Amygdala (tissue), 56 donors: ENCODE data around the gene CD1E.
"Not testable (repeated sequence)": the region's sequence is repeated elsewhere in the genome, so short reads cannot be mapped to it uniquely, and the experiment has no call there.

Source experiments
- DNase-seq, 56 donors: peaks; one replicate each; lab custom pipeline; 2025; lab: John Stamatoyannopoulos, UW

Gene CD1E

DNA sequence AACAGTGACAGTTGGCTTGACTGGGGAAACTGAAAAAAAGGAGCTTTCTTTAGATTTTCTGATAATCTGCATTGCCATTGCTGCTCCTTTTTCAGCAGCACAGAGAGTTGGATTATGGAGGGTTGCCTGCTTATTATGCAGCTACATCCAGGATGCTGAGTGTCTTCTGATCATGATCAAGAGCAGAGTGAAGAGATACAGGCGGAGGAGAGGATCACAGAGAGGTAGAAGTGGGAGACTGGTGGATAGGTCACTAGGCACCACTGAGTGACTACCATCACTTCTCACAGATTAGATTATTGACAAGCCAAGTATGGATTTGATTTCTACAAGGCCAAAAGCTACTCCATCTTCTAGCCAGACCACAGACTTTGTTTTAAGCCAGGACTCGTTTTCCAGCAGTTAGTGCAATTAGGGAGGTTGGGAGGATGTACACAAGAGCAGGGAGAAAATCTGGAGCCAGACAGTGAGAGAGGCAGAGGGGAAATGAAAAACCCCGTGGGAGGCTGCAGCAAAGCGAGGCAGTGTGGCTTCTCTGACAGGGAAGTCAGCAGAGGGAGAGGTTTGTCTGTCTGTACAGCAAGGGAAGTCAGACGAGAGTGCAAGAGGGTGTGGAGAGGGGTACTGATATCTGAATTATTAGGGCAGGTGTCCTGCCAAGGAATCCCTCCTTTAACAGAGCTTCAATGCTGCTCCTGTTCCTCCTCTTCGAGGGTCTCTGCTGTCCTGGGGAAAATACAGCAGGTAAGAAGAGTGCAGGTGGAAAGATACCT is at the start of gene CD1E:
CD1E (plus strand) TSS at position 592 of the 773 bp plus-strand sequence; CDS start at position 687, 95 bp downstream.
- no peak for DNase-seq

- DNase-seq = no peak
These were observed 43.1 kb upstream of the CD1E start for GRCh38 chr1:158310623-158311022.

DNA sequence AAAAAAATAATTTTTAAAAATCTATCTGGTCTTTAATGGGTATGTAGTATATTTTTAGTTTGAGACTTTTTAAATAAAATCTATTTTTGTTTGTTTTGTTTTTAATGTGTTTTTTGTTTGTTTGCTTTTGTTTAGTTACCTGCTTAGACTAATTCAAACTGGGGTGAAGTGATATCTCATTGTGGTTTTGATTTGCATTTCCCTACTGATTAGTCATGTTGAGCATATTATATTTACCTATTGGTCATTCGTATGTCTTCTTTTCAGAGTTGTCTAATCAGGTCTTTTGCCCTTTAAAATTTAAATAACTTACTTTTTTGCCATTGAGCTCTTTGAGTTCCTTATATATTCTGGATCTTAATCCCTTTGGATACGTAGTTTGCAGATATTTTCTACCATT is 42.6 kb upstream of the CD1E start:
- DNase-seq = no peak

GRCh38 chr1:158323866-158324265 is 29.8 kb upstream of the CD1E start:
- DNase-seq = no peak

DNA sequence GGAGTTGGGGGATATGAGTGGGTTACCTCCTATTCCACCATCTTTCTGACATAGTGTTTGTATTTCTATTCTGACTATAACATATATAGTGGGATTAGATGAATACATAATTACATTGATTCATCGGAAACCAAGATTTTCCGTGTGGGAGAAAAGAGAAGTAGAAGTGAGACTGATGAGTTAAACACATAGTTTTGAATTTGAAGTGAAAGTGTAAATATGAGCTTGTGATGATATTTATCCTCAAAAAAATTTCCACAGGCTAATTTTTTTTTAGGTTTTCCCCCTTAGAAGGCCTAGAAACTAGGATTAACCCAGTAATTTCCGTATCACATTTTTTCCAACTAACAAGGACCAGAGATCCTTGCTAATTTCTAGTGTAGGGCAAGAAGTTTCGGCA is 29.3 kb upstream of the CD1E start:
- no peak for DNase-seq

DNA sequence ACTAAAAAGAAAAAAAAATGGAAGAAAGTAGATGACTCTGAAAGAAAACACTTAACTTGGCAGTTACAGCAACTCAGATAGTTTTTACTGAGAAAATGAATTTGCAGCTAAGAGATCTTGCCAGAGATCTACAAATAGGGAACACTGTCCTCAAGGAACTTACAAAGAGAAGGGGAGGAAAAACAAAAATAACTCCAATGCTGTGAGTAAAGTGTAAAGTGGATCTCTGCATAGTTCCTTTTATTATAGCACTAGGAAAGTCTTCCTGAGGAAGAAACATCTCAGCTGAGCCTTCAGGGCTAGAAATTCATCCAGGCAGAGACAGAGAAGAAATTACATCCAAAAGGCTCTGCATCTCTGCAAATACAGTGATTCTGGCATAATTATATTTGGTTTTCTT is 26.2 kb upstream of the CD1E start:
- DNase-seq = no peak

DNA sequence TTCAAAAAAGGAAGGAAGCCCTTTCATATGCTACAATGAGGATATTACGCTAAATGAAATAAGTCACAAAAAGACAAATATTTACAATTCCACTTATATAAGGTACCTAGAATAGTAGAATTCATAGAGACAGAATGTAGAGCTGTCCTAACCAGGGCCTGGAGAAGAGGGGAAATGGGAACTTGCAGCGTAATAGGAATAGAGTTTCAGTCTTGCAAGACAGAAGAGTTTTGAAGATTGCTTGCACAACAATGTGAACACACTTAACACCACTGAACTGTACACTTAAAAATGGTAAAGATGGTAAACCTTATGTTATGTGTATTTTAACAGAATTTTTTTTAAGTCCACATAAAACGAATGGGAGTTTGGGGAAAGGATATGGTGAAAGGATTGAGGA is 25.3 kb upstream of the CD1E start:
- DNase-seq = no peak

DNA sequence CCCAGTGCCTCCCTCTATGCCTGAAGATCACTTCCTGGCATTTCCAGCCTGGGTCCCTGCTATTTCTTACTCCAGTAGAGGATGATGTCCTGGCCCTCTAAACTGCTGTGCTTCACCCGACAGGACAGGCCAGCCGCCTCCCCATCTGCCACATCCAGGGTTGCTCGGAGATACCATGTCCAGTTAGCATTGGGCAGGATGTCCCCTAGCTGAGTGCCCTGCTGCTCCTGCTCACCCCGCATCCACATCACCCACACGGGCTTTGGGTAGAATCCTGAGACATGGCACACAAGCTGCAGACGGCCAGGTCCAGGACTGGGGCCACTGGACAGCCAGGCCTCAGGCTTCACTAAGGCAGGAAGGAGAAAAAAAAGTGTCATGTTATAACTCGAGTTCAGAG is 24.4 kb upstream of the CD1E start:
- no peak for DNase-seq

DNA sequence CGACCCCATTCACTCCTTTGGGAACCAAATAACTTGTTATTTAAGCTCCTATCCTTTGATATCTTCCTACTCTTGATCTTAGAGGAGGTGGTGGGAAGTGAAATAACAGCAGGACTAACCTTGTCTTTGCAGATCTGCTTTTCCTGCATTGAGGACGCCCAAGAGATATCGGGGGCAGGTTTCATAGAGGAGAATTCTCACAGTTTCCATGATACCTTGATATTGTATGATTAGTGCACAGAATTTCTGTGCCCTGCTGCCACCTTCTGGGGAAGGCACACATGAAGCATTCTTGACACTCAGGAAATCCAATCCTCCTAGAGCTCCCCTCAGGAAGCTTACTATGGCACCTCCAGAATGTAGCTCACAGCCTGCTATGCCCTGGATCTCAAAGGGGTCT is 24.0 kb upstream of the CD1E start:
- DNase-seq = no peak

DNA sequence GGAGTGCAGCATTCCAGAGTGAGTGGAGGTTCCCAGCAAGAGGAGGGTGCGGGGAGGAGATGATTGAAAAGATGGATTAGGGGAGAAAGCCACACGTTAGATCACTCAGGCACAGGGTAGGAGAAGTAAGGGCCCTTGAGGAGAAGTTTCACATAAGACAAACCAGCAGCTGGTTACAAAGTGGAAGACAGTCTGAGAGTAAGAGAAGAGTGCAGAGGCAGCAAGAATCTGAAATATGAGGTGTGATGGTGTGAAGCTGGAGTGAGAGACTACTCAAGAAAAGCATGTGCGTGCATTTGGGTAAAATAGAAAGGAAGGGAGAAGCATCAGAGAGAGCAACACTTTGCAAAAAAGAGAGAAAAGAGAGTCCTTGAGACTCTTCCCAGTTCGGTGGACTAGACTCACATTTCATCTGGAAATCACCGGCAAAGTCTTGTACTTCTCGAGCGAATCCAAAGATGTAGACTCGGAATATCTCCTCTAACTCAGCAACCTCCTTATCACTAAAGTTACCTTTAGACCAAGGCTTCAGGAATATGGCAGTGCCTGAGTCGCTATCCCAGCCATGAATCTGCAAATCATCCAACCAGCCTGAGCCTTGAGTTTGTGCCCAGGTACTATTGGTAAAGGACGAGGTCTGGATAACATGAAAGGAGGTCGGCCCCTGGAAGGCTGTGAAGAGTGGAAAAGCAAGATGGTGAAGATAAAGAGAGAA is 23.1 kb upstream of the CD1E start:
- DNase-seq = no peak

DNA sequence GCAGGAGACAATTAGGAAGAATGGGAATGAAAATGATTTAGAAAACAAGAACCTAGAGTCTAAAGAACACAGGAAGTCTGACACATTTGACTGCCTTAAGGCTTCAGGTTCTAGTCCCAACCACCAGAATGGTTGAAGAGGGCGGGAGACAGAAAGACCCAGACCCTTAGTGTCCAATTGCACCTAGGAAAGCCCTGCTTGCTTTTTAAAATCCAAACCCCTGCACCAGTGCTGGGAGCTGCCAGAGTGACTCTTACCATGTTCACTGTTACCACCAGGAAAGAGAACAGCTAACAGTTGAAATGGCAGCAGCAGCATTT is 22.6 kb upstream of the CD1E start:
- DNase-seq = no peak

DNA sequence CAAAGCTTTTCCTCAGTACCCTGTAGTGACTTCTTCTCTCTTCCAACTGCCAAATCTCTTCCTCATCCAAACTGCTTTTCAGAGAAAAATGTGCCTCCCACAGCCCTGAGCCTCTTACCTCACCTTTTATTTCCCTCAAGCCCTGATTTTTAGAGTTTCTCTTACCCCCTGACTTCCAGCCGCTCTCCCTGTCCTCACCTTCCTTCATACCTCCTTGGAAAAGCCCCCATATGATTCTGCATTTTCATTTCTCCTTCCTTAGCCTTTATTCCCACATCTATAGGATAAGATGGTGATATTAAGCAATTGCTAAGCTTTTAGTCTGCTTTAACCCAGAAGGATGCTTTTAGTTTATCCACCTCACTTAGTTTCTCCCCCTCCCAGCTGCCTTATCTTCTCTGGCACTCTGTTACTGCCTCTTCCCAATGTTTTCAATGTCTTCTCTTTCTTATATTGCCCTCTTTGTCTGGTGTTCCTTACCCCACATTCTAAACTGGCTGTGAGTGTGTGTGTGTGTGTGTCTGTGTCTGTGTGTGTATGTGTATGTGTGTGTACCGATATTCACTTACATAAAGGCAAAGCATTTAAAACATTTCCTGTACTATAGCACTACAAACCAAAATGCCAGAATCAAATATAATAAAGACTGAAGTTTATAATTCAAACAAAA is 22.1 kb upstream of the CD1E start, which contains the start of gene CD1B:
CD1B (minus strand) TSS at position 51 of the 670 bp plus-strand sequence. CDS start 108 bp downstream, outside the sequence.
- DNase-seq = no peak

GRCh38 chr1:158333405-158334155 is 20.1 kb upstream of the CD1E start:
- DNase-seq = no peak

GRCh38 chr1:158334526-158335212 is 19.0 kb upstream of the CD1E start:
- no peak for DNase-seq

DNA sequence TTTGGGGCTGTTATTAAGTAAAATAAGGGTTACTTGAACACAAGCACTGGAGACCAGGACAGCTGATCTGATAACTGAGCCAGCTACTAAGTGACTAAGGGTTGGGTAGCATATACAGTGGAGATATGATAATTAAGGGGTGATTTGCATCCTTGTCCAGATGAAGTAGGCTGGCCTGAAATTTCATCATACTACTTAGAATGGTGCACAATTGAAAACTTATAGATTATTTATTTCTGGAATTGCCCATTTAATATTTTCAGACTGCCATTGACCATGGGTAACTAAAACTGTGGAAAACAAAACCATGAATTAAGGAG is 18.5 kb upstream of the CD1E start:
- DNase-seq = no peak

DNA sequence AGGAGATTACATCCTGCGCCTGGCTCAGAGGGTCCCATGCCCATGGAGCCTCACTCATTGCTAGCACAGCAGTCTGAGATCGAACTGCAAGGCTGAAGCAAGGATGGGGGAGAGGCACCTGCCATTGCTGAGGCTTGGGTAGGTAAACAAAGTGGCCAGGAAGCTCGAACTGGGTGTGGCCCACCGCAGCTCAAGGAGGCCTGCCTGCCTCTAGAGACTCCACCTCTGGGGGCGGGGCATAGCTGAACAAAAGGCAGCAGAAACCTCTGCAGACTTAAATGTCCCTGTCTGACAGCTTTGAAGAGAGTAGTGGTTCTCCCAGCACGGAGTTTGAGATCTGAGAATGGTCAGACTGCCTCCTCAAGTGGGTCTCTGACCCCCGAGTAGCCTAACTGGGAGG is 17.3 kb upstream of the CD1E start:
- not testable (repeated sequence) for DNase-seq

DNA sequence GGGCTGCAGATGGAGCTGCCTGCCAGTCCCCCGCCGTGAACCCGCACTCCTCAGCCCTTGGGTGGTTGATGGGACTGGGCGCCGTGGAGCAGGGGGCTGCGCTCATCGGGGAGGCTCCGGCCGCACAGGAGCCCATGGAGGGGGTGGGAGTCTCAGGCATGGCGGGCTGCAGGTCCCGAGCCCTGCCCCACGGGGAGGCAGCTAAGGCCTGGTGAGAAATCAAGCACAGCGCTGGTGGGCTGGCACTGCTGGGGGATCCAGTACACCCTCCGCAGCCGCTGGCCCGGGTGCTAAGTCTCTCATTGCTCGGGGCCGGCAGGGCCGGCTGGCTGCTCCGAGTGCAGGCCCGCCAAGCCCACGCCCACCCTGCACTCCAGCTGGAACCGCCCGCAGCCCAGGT is 4.7 kb upstream of the CD1E start:
- not testable (repeated sequence) for DNase-seq

DNA sequence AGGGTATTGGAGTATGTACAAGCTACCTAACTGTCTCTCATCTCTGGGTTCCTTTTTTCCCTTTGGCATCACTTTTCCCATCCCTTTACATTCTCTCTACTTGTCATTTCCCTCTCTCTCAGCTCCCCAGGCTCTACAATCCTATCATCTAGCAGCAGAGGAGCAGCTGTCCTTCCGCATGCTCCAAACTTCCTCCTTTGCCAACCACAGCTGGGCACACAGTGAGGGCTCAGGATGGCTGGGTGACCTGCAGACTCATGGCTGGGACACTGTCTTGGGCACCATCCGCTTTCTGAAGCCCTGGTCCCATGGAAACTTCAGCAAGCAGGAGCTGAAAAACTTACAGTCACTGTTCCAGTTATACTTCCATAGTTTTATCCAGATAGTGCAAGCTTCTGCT is 561 bp downstream of the CD1E start:
- no peak for DNase-seq

DNA sequence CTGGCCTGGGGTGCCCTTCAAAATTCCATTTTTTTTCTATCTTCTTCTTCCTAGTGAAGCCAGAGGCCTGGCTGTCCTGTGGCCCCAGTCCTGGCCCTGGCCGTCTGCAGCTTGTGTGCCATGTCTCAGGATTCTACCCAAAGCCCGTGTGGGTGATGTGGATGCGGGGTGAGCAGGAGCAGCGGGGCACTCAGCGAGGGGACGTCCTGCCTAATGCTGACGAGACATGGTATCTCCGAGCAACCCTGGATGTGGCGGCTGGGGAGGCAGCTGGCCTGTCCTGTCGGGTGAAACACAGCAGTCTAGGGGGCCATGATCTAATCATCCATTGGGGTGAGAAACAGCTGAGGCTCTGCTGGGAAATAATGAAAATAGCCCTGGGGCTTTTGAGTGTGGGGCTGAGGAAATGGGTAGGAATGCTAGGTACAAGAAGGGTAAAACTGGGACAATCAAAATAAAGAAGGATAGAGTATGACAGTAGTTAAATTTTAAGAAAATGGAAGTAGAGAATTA is 2.1 kb downstream of the CD1E start:
- DNase-seq = no peak

GRCh38 chr1:158356616-158357015 is 2.9 kb downstream of the CD1E start:
- DNase-seq = no peak
